Measurements from ENCODE around the gene SNAI3.

Gene SNAI3

GRCh38 chr16:88686439-88687253, at the start of gene SNAI3:
Gene SNAI3, minus strand, starts transcription at chr16:88686507. Its CDS starts 101 bp downstream, at chr16:88686406.
- DNase-seq (ENCODE audit: low spot score): peak; percentile 96
- no peak for FAIRE-seq

- DNase-seq (ENCODE audit: low spot score) (no peak), FAIRE-seq (no peak)
Measured at GRCh38 chr16:88736088-88736487, 49.8 kb upstream of the SNAI3 start.

GRCh38 chr16:88735616-88736015, 49.3 kb upstream of the SNAI3 start:
- no peak for DNase-seq (ENCODE audit: low spot score)
- peak; percentile 27 for FAIRE-seq

GRCh38 chr16:88735121-88735520, 48.8 kb upstream of the SNAI3 start:
- FAIRE-seq: no peak
- DNase-seq (ENCODE audit: low spot score): no peak

GRCh38 chr16:88734361-88734728, 48.0 kb upstream of the SNAI3 start:
- DNase-seq (ENCODE audit: low spot score) (no peak), FAIRE-seq (no peak)

GRCh38 chr16:88733630-88734360, 47.5 kb upstream of the SNAI3 start:
- FAIRE-seq: no peak
- DNase-seq (ENCODE audit: low spot score): no peak

GRCh38 chr16:88732961-88733294, 46.6 kb upstream of the SNAI3 start:
- no peak for FAIRE-seq

GRCh38 chr16:88732172-88732960, 46.1 kb upstream of the SNAI3 start:
- FAIRE-seq (no peak), DNase-seq (ENCODE audit: low spot score) (no peak)

More at GRCh38 chr16:88732961-88733294, 46.6 kb upstream of the SNAI3 start:
- DNase-seq (ENCODE audit: low spot score): no peak

GRCh38 chr16:88731699-88732098, 45.4 kb upstream of the SNAI3 start:
- peak; percentile 70 for DNase-seq (ENCODE audit: low spot score)
- FAIRE-seq: no peak

GRCh38 chr16:88730632-88731607, 44.6 kb upstream of the SNAI3 start:
- DNase-seq (ENCODE audit: low spot score): no peak
- no peak for FAIRE-seq

GRCh38 chr16:88727871-88728270, 41.6 kb upstream of the SNAI3 start:
- FAIRE-seq: no peak
- DNase-seq (ENCODE audit: low spot score): no peak

- DNase-seq (ENCODE audit: low spot score) (no peak), FAIRE-seq (no peak)
Measured at GRCh38 chr16:88726981-88727380, 40.7 kb upstream of the SNAI3 start.

- DNase-seq (ENCODE audit: low spot score) (no peak), FAIRE-seq (no peak)
Measured at GRCh38 chr16:88726408-88726749, 40.1 kb upstream of the SNAI3 start.

GRCh38 chr16:88725609-88726407, 39.5 kb upstream of the SNAI3 start:
- FAIRE-seq: no peak
- DNase-seq (ENCODE audit: low spot score): no peak

- FAIRE-seq: no peak
- DNase-seq (ENCODE audit: low spot score): no peak
Measured at GRCh38 chr16:88724855-88725555, 38.7 kb upstream of the SNAI3 start.

GRCh38 chr16:88723911-88724310, 37.6 kb upstream of the SNAI3 start:
- DNase-seq (ENCODE audit: low spot score): no peak
- FAIRE-seq: no peak

GRCh38 chr16:88723507-88723887, 37.2 kb upstream of the SNAI3 start:
- FAIRE-seq (no peak), DNase-seq (ENCODE audit: low spot score) (no peak)

GRCh38 chr16:88722784-88723506, 36.6 kb upstream of the SNAI3 start:
- no peak for DNase-seq (ENCODE audit: low spot score)
- no peak for FAIRE-seq

Data from urothelium cell line (cell line).